Activated CD4-positive, alpha-beta T cell treated with anti-CD3 and anti-CD28 coated beads, Interleukin-2, amount 10 ng/mL, durations not matched to agents 7 days and 5 days (primary cell): ENCODE measurements around the gene BDP1. TPM values are rescaled to one million over a fixed set of nuclear protein-coding genes. Genes with fewer than 3 reads are reported as not detected.
"Not testable (repeated sequence)": the region's sequence is repeated elsewhere in the genome, so short reads cannot be mapped to it uniquely, and the experiment has no call there.

Experiments
- CTCF ChIA-PET: fragments of 350-600 bp; sonication (Branson Sonifier 250); formaldehyde crosslinking; loops from one replicate; lab custom pipeline; 2021; ENCODE audit warnings: antibody characterized with exemption; lab: Charles Lee
- POLR2A ChIA-PET: fragments of 350-600 bp; sonication (Branson Sonifier 250); formaldehyde crosslinking; loops from one replicate; lab custom pipeline; 2021; ENCODE audit warnings: antibody characterized with exemption; lab: Charles Lee
- DNase-seq: peaks from one replicate; pipeline ENCODE4 v3.0.0-alpha.2; 2020
- H3K27ac Mint-ChIP-seq: one replicate; pipeline ENCODE4 v1.8.0; 2021; ENCODE audit warnings: mild to moderate bottlenecking, moderate library complexity, mixed read lengths
- H3K27me3 Mint-ChIP-seq: one replicate; pipeline ENCODE4 v1.8.0; 2021; ENCODE audit warnings: mixed read lengths
- H3K36me3 Mint-ChIP-seq: one replicate; pipeline ENCODE4 v1.8.0; 2021; ENCODE audit warnings: low read depth, mixed read lengths
- H3K4me1 Mint-ChIP-seq: one replicate; pipeline ENCODE4 v1.8.0; 2021; ENCODE audit warnings: mixed read lengths
- H3K4me3 Mint-ChIP-seq: one replicate; pipeline ENCODE4 v1.8.0; 2021; ENCODE audit warnings: mild to moderate bottlenecking, moderate library complexity, mixed read lengths
- H3K9me3 Mint-ChIP-seq: one replicate; pipeline ENCODE4 v1.8.0; 2021; ENCODE audit warnings: mixed read lengths
- total RNA-seq, 2 experiments: library from RNA; stranded (reverse); gene quantifications; one replicate each; pipeline ENCODE4 v1.2.3, GENCODE V29; 2021

The BDP1 gene
- total RNA-seq, 2 experiments from 2014 or later = 32.3 to 34.2 TPM

DNA sequence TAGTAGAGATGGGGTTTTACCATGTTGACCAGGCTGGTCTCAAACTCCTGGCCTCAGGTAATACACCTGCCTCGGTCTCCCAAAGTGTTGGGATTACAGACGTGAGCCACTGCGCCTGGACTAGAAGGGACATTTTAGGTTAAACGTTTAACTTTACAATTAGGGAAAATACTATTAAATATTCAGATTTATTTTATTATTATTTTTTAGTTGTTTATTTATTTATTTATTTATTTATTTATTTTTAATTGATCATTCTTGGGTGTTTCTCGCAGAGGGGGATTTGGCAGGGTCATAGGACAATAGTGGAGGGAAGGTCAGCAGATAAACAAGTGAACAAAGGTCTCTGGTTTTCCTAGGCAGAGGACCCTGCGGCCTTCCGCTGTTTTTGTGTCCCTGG, 95.4 kb downstream of the BDP1 start:
- DNase-seq, H3K9me3 Mint-ChIP-seq, H3K27me3 Mint-ChIP-seq, H3K27ac Mint-ChIP-seq, POLR2A ChIA-PET, H3K4me3 Mint-ChIP-seq, H3K4me1 Mint-ChIP-seq: not testable (repeated sequence)
- H3K36me3 Mint-ChIP-seq = peaks cover 41% of the 10 kb centered on the region
- CTCF ChIA-PET = interaction anchor here (0.9 kb wide), 1 partner anchor 24 kb away, joined by 6 read pairs; no protein-coding TSS in a partner anchor

GRCh38 chr5:71551582-71551981, 96.1 kb downstream of the BDP1 start:
- H3K36me3 Mint-ChIP-seq = peaks cover 40% of the 10 kb centered on the region
- DNase-seq, H3K9me3 Mint-ChIP-seq, H3K27me3 Mint-ChIP-seq, H3K4me3 Mint-ChIP-seq, CTCF ChIA-PET, H3K27ac Mint-ChIP-seq, POLR2A ChIA-PET, H3K4me1 Mint-ChIP-seq: not testable (repeated sequence)

- CTCF ChIA-PET, DNase-seq, H3K27me3 Mint-ChIP-seq, H3K27ac Mint-ChIP-seq, H3K4me3 Mint-ChIP-seq, H3K4me1 Mint-ChIP-seq, H3K9me3 Mint-ChIP-seq, POLR2A ChIA-PET: not testable (repeated sequence)
- peaks cover 39% of the 10 kb centered on the region for H3K36me3 Mint-ChIP-seq
Measured at GRCh38 chr5:71552026-71552749, 96.7 kb downstream of the BDP1 start.

DNA sequence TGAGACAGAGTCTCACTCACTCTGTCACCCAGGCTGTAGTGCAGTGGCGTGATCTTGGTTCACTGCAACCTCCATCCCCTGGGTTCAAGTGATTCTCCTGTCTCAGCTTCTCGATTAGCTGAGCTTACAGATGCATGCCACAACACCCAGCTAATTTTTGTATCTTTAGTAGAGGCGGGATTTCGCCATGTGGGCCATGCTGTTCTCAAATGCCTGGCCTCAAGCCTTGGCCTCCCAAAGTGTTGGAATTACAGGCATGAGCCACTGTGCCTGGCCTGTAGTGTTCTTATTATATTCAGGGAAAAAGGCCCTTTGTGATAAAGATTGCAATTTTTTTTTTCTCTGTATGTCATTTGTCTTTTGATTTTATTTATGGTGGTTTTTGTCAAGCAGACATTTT, 107.7 kb downstream of the BDP1 start:
- Mint-ChIP-seq H3K36me3 (peaks cover 26% of the 10 kb centered on the region), H3K9me3 (no peaks in the 10 kb centered on the region), H3K27me3 (no peaks in the 10 kb centered on the region), H3K4me1 (no peaks in the 10 kb centered on the region), H3K27ac (no peak overlapping the region), H3K4me3 (no peak overlapping the region)
- POLR2A ChIA-PET = no interaction called here
- CTCF ChIA-PET = interaction anchor here (0.6 to 1.1 kb wide), 2 partner anchors 37 to 89 kb away, joined by 4 to 5 read pairs; no protein-coding TSS in a partner anchor
- no peak for DNase-seq

DNA sequence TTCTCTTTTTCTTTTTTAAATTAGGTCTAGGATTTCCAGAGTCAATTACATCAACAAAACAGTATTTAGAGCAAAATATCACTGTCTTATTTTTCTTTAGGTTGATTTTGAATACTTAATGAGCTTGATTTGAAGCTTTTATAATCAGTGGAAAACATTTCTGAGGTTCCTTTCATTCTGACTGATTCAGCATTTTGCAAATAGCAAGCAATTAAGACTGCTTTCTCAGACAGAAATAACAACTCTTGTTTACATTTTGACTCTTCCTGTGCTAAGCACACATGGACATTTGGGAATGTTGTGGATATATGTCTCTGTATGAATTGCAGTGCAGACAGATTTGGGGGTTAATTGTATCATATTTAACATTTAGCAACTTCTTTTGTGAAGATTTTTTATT, 109.4 kb downstream of the BDP1 start:
- Mint-ChIP-seq H3K4me1 (no peaks in the 10 kb centered on the region), H3K36me3 (peaks cover 23% of the 10 kb centered on the region), H3K27me3 (no peaks in the 10 kb centered on the region), H3K27ac (no peak overlapping the region), H3K4me3 (no peak overlapping the region), H3K9me3 (no peaks in the 10 kb centered on the region)
- CTCF ChIA-PET = no interaction called here
- no peak for DNase-seq
- POLR2A ChIA-PET = no interaction called here

DNA sequence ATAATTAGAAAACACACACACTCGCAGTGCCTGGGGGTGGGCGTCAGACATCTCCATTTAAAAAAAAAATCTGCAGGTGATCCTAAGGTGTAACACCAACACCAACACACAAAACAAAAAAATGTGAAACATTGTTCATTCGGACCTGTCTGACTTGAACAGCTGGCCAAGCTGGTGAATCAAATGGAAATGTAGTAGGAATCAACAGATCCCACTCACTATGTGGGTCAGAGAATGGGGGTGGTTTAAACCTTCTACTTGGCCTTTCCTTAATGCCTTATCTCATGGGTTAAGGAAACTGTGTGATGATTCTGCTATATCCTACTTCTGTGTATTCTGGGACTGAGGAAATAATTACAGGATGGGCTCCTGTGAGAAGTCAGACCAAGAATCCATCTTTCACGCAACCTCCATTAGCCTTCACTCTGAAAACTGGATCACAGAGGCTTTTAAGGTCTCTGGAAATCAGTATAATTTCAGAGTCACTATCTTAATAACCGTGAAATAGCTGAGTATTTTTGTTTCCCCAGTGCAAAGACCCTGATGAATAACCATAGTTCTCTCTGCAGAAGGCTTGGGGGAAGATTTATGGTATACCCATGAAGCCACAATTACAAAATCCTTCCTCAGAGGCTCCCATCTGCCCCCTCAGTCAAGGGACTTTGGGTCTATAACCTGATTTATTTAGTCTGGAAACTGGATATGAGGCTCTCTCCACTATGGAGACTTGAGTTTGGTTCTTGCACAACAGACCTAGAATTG, 114.5 kb downstream of the BDP1 start:
- Mint-ChIP-seq H3K4me3 (no peak overlapping the region), H3K27ac (no peak overlapping the region), H3K9me3 (no peaks in the 10 kb centered on the region), H3K36me3 (peaks cover 9% of the 10 kb centered on the region), H3K4me1 (no peaks in the 10 kb centered on the region), H3K27me3 (no peaks in the 10 kb centered on the region)
- POLR2A ChIA-PET = no interaction called here
- no peak for DNase-seq
- CTCF ChIA-PET = interaction anchor here (1.1 kb wide), 1 partner anchor 11 kb away, joined by 5 read pairs; no protein-coding TSS in a partner anchor

GRCh38 chr5:71571811-71572210, 116.4 kb downstream of the BDP1 start:
- POLR2A ChIA-PET, H3K9me3 Mint-ChIP-seq, H3K36me3 Mint-ChIP-seq, H3K4me3 Mint-ChIP-seq, H3K4me1 Mint-ChIP-seq, H3K27ac Mint-ChIP-seq, CTCF ChIA-PET, H3K27me3 Mint-ChIP-seq, DNase-seq: not testable (repeated sequence)

DNA sequence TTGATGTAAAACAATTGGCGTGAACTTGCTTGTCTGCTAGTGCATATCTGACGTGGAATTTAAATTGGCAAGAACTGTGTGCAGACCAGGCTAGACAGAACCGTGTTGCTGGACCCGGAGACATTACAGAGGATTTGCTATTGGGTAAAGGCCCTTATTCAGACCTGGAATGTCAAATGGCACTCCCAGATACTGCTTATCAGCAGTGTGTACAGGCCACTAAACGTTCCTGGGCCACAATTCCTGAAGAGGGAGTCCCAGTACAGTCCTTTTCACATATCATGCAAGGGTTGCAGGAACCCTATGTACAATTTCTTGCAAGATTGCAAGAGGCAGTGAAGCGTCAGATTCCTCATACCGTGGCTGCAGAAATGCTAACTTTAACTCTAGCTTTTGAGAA, 118.1 kb downstream of the BDP1 start:
- H3K27ac Mint-ChIP-seq = no peak overlapping the region

GRCh38 chr5:71575588-71575987, 120.1 kb downstream of the BDP1 start:
- H3K27ac Mint-ChIP-seq, DNase-seq, H3K36me3 Mint-ChIP-seq, H3K4me3 Mint-ChIP-seq, H3K9me3 Mint-ChIP-seq, H3K4me1 Mint-ChIP-seq, POLR2A ChIA-PET, H3K27me3 Mint-ChIP-seq: not testable (repeated sequence)
- CTCF ChIA-PET = interaction anchor here (0.9 to 1.0 kb wide), 2 partner anchors 15 to 31 kb away, joined by 3 read pairs; no protein-coding TSS in a partner anchor

More for the DNA sequence above, 118.1 kb downstream of the BDP1 start:
- ChIA-PET POLR2A (no interaction called here), CTCF (no interaction called here)
- no peaks in the 10 kb centered on the region for H3K4me1 Mint-ChIP-seq
- no peak for DNase-seq
- H3K27me3 Mint-ChIP-seq = no peaks in the 10 kb centered on the region
- H3K4me3 Mint-ChIP-seq = no peak overlapping the region
- H3K36me3 Mint-ChIP-seq = peaks cover 3% of the 10 kb centered on the region
- no peaks in the 10 kb centered on the region for H3K9me3 Mint-ChIP-seq

DNA sequence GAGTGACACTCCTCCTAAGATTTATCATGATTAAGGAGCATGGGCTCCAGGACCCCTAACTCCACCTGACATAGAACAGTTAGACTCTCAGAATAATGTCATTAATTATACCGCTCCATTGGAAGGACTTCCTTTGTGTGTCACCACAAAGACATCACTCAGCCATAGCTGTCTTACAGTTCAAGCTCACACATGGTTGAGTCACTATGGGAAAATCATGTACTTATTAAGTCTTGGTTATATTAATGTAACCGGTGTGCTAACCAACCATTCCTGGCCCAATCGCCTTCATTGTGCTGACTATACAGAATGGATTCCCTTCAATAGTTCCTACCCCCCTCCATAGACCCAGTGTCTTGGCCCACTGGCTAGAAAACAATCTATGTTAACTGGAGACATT, 120.8 kb downstream of the BDP1 start:
- H3K27me3 Mint-ChIP-seq = no peaks in the 10 kb centered on the region
- H3K4me3 Mint-ChIP-seq = no peak overlapping the region
- DNase-seq = no peak
- CTCF ChIA-PET = interaction anchor here (0.9 to 1.0 kb wide), 2 partner anchors 15 to 32 kb away, joined by 3 read pairs; no protein-coding TSS in a partner anchor
- H3K27ac Mint-ChIP-seq = no peak overlapping the region
- peaks cover 3% of the 10 kb centered on the region for H3K36me3 Mint-ChIP-seq
- POLR2A ChIA-PET = no interaction called here
- no peaks in the 10 kb centered on the region for H3K4me1 Mint-ChIP-seq
- no peaks in the 10 kb centered on the region for H3K9me3 Mint-ChIP-seq

DNA sequence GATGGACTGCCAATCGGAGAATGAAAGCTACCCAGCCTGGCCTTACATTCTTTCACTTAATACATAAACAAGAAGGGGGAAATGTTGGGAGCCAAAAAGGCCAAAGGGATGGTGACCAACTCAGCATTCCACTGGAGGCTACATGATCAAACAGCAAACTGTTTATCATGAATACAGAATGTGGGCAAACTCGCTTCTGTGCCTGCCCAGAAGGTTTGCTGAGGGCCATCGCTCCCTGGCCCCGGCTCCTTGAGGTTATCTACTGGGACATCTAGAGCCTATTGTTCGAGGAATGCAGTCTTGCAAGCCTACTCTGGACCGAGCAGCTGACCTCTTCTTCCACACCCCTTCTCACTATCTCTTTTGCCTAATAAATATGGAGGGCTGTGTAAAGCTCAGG, 122.4 kb downstream of the BDP1 start:
- H3K36me3 Mint-ChIP-seq, H3K27me3 Mint-ChIP-seq, CTCF ChIA-PET, H3K4me3 Mint-ChIP-seq, H3K27ac Mint-ChIP-seq, H3K4me1 Mint-ChIP-seq, POLR2A ChIA-PET, H3K9me3 Mint-ChIP-seq, DNase-seq: not testable (repeated sequence)

- no peak for DNase-seq
- H3K4me1 Mint-ChIP-seq = peaks cover 6% of the 10 kb centered on the region
- ChIA-PET POLR2A (no interaction called here), CTCF (interaction anchor here (0.6 to 2.8 kb wide), 3 partner anchors 18 to 95 kb away, joined by 3 to 11 read pairs (median 4); no protein-coding TSS in a partner anchor)
- no peaks in the 10 kb centered on the region for H3K9me3 Mint-ChIP-seq
- no peak overlapping the region for H3K27ac Mint-ChIP-seq
- peaks cover 2% of the 10 kb centered on the region for H3K36me3 Mint-ChIP-seq
- no peak overlapping the region for H3K4me3 Mint-ChIP-seq
- no peaks in the 10 kb centered on the region for H3K27me3 Mint-ChIP-seq
Measured at GRCh38 chr5:71582945-71583584, 127.6 kb downstream of the BDP1 start.
